ENCODE measurements around the gene OSM.

- TF ChIP-seq CTCF (IDR thresholded peaks at IDR 0.05; ENCODE audit: low read length) (no peak), EZH2 (IDR thresholded peaks at IDR 0.05; ENCODE audit: borderline replicate concordance, low read length) (no peak)
These were observed 22.7 kb upstream of the OSM start, which contains the start of gene CASTOR1 for GRCh38 chr22:30289141-30289979.
